ENCODE results near the gene PYM1. TPM values are rescaled to one million over a fixed set of nuclear protein-coding genes. Genes with fewer than 3 reads are reported as not detected.

Gene PYM1
- total RNA-seq, 1 experiment from 2014 or later: 24.8 TPM

- Histone ChIP-seq H3K36me3 (ENCODE audit: control insufficient read depth in 1 of 2, insufficient read depth in 2 of 2, low read length in 2 of 2) (peaks cover 3 to 6% of the 10 kb centered on the region in 2 experiments; a peak in 3 of 4 replicates), H3K27ac (ENCODE audit: low read depth, low read length) (no peak overlapping the region), H3K9me3 (ENCODE audit: control insufficient read depth in 1 of 2, insufficient read depth in 1 of 2, low read depth in 1 of 2, low read length in 2 of 2) (no peaks in the 10 kb centered on the region), H3K4me1 (ENCODE audit: control insufficient read depth in 1 of 2, insufficient read depth in 2 of 2, low read length in 2 of 2) (no peaks in the 10 kb centered on the region), H3K4me2 (ENCODE audit: low read length) (no peak overlapping the region), H3K9ac (ENCODE audit: low read length) (no peak overlapping the region), H3K27me3 (ENCODE audit: insufficient read depth, low read length) (no peaks in the 10 kb centered on the region), H2AFZ (ENCODE audit: low read depth, low read length, poor library complexity, severe bottlenecking) (no peak overlapping the region), H4K20me1 (ENCODE audit: insufficient read depth) (no peaks in the 10 kb centered on the region), H3K79me2 (ENCODE audit: insufficient read depth, low read length) (no peaks in the 10 kb centered on the region), H3K4me3 (replicated peaks in 1 of 2; ENCODE audit: low read depth in 1 of 2, low read length in 2 of 2) (no peak overlapping the region), H3K9me2 (ENCODE audit: insufficient read depth) (no peaks in the 10 kb centered on the region)
- TF ChIP-seq CEBPB (IDR thresholded peaks at IDR 0.05; ENCODE audit: low read depth) (no peak), JUND (IDR thresholded peaks at IDR 0.05) (no peak), SP1 (IDR thresholded peaks at IDR 0.05; ENCODE audit: low read depth) (no peak), POLR2AphosphoS5 (IDR thresholded peaks at IDR 0.05; ENCODE audit: low read depth, low read length) (no peak), REST (IDR thresholded peaks at IDR 0.05; ENCODE audit: low read depth) (no peak), MAX (IDR thresholded peaks at IDR 0.05) (no peak), SRF (IDR thresholded peaks at IDR 0.05; ENCODE audit: low read depth) (no peak), FOSL1 (IDR thresholded peaks at IDR 0.05; ENCODE audit: low read depth) (no peak), ZNF274 (IDR thresholded peaks at IDR 0.05; ENCODE audit: low read depth, low read length) (no peak), EZH2 (IDR thresholded peaks at IDR 0.05) (no peak), YY1 (IDR thresholded peaks at IDR 0.05; ENCODE audit: extremely low read depth, insufficient replicate concordance, low read depth, low read length) (no peak), EGR1 (IDR thresholded peaks at IDR 0.05; ENCODE audit: low read depth) (no peak), RAD21 (IDR thresholded peaks at IDR 0.05; ENCODE audit: low read depth) (no peak), SIN3A (IDR thresholded peaks at IDR 0.05; ENCODE audit: low read depth) (no peak), ZBTB33 (IDR thresholded peaks at IDR 0.05; ENCODE audit: extremely low read depth, insufficient replicate concordance, low read length) (no peak), POLR2A (IDR thresholded peaks at IDR 0.05; ENCODE audit: borderline replicate concordance, extremely low read depth, insufficient read depth, insufficient read length) (no peak), ELF1 (IDR thresholded peaks at IDR 0.05; ENCODE audit: borderline replicate concordance, low read depth) (no peak), CBX3 (IDR thresholded peaks at IDR 0.05; ENCODE audit: low read depth) (no peak)
- ChIA-PET POLR2A (no interaction called here), RAD21 (ENCODE audit: low non-redundant PET in 1 of 2, low total read pairs in 2 of 2, uncharacterized antibody in 2 of 2, unreplicated experiment in 2 of 2) (no interaction called here), CTCF (no interaction called here)
- intact Hi-C loops (cut with micrococcal nuclease): no loop called here
- DNase-seq (ENCODE audit: low read depth, low spot score): no peak
- no TSS peak for BruUV-seq (replicated peaks)
- no peak for ATAC-seq
Observed at GRCh38 chr12:55946553-55946952, 18.9 kb upstream of the PYM1 start.

Measured in HCT116 (cell line).